HG03354 (cell line): ENCODE results near the gene HBP1.

Experiments
- ATAC-seq: cut with Tn5 transposase; IDR thresholded peaks from one replicate; pipeline ENCODE4 v1.9.1; 2021; ENCODE audit warnings: mild to moderate bottlenecking; ENCODE audit not compliant: unreplicated experiment, poor library complexity, severe bottlenecking

The HBP1 gene

DNA sequence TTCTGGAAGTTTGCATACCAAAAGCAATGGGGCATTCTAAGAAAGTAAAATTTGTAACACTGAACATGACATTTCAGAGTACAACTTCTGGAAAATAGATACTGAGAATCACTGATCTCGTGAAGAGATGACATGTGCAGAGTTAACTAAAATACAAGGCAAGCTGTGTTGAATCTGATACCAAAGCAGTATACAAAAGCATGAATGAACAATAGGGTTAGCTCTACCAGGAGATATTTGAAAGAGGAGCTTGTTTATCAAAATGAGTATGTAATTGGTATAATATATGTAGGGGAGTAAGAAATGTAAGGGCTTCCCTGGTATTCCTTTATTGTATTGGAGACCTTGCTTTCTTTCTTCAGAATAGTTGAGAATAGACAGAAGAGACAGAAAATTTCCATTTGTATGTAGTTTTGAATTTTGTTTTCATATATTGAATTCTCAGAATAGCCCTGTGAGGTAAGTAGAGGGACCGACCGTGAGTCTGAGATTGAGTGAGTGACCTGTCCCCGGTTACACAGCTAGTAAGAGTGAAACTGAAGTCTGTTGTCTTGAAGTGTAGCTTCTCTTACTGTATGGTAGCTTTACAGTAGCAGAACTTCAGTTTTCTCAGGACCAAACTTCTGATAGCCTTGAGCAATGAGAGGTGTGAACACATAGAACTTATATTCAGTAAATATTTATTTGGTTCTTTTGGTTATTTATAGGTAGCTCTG lies 5.0 kb downstream of the HBP1 start:
- ATAC-seq, result peak; percentile 46

DNA sequence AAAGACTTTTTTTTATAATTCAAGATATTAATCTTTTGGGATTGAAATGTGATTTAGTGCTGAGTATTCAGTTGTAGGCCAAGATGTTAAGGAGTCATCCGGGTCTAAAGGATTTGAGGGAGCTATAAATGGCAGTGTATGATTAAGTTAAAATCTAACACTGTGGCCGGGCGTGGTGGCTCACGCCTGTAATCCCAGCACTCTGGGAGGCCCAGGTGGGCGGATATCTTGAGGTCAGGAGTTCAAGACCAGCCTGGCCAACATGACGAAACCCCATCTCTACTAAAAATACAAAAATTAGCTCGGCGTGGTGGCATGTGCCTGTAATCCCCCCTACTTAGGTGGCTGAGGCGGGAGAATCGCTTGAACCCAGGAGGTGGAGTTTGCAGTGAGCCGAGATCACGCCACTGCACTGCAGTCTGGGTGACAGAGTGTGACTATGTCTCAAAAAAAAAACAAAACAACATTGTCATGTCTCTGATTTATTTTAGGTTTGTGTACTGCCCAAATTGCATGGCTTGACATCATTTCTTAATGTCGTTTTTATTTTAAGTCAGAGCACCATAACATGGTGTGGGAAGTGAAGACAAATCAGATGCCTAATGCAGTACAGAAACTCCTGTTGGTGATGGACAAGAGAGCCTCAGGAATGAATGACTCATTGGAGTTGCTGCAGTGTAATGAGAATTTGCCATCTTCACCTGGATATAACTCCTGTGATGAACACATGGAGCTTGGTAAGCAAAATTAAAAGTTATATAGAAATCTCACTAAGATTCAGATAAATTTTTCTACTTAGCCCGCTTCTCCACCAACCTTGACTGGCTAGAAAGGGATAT lies 10.7 kb downstream of the HBP1 start:
- no peak for ATAC-seq

DNA sequence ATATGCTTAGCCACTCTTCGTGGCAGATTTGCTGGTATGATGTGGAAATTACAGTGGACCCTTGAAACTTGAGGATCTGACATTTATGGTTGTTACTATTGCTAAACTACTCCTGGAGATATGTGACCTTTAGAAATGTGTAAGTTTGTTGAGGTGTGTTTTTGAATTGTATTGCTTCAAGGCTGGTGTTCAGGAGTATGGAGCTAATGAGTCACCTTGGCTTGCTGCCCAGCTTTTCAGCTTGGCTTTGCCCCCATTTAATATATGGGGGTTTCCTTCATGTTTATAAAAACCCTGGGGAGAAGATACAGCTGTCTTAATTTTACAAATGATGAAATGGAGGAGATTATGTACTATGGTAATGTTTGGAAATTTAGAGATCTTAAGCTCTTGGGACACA lies 11.6 kb downstream of the HBP1 start:
- ATAC-seq, result no peak

DNA sequence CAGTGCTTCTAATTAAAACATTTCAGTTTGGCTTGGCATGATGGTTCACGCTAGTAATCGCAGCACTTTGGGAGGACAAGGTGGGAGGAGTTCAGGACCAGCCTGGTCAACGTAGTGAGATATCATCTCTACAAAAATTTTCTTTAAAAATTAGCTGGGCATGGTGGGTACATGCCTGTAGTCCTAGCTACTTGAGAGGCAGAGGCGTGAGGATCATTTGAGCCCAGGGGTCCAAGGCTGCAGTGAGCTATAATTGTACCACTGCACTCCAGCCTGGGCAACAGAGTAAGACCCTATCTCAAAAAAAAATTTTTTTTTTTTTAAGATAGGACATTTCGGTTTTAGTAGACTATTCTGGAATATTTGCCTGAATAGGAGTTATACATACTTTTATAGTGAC lies 12.4 kb downstream of the HBP1 start:
- no peak for ATAC-seq

- no peak for ATAC-seq
Measured at GRCh38 chr7:107185716-107186115, 16.9 kb downstream of the HBP1 start.

- no peak for ATAC-seq
Measured at GRCh38 chr7:107186240-107186639, 17.4 kb downstream of the HBP1 start.

- no peak for ATAC-seq
Measured at GRCh38 chr7:107187774-107188173, 19.0 kb downstream of the HBP1 start.

DNA sequence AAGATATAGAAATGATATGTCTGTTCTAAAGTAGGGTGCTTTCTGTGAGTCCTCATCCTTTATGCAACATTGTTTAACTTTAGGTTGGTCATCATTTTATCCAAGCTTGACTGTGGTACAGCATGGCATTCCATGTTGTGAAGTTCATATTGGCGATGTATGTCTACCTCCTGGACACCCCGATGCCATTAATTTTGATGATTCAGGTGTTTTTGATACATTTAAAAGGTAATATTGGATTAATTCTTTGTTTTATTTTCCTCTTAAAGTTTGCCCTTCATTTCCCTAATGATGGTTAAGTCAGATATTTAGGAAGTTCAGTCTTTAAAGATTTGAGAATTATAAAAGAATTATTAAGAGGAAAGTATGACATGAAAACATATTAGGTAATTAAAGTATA lies 21.3 kb downstream of the HBP1 start:
- no peak for ATAC-seq

- ATAC-seq, result no peak
Measured at GRCh38 chr7:107194052-107194451, 25.2 kb downstream of the HBP1 start.

DNA sequence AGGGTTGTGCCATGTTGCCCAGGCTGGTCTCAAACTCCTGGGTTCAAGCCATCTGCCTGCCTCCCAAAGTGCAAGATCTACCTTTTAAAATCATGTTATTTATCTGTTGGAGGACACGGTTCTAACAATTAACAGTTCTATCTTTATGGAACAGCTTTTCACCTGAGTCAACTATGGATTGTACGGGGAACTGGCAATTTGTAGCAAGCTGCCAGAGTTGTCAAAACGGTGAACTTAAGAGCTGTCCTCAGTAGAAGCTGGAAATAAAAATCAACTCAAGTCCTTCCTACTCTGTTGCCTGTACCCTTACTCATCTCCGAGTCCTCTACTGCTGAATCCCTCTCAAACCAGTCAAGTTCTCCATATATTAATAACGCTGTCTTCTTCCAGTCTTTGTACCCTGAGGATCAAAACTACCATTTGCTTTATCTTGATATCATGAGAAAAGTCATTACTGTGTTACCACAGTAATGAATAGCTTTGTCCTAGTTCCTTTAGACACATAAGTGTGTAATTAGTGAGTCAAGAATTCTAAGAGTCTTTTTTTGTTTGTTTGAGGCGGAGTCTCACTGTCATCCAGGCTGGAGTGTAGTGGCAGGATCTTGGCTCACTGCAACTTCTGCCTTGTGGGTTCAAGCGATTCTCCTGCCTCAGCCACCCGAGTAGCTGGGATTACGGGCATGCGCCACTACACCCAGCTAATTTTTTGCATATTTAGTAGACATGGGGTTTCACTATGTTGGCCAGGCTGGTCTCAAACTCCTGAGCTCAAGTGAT lies 28.2 kb downstream of the HBP1 start:
- ATAC-seq, result no peak

DNA sequence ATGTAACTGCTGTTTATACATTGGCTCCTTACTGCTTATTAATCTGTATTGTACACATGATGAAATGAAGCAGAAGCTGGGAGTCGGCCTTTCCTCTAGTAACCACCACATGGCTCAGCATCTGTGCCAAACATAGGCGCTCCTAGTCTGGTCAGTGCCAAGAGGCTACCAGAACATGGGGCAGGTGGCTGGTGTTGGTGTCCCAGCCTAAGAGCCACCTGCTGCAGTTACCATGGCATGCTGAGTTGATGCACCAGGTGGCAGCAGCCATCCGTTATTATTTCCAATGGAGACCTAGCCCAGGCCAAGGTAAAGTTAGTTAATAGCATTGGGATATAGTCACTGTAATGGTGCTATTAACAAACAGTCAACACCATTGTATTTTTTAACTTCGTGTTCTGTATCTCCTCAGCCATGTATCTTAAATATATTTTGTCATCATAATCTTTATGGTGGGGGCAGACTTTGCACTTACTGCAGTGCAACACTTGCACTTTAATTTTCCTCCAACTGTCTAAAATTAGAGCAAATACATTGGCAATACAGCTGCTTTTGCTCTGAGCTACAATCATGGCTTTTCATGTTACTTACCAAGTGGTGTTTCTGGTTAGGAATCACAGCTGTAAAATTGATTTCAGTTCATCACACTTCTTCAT lies 33.1 kb downstream of the HBP1 start:
- ATAC-seq, result peak; percentile 85

- no peak for ATAC-seq
Measured at GRCh38 chr7:107203607-107204006, 34.8 kb downstream of the HBP1 start.

DNA sequence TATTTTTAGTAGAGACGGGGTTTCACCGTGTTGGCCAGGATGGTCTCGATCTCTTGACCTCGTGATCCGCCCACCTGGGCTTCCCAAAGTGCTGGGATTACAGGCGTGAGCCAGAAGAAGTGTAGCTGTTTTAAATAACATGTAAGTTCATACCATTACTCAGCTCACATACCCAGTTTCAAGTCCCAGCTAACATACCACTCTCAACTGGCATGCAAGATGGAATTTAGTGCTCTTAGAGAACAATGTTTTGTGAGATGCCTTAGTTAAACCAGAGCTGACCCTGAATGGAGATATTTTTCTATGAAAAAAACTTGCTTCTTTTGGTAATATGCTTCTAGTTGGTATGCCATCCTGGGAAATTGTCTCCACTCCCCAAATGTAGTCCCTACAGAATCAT lies 37.3 kb downstream of the HBP1 start:
- no peak for ATAC-seq

DNA sequence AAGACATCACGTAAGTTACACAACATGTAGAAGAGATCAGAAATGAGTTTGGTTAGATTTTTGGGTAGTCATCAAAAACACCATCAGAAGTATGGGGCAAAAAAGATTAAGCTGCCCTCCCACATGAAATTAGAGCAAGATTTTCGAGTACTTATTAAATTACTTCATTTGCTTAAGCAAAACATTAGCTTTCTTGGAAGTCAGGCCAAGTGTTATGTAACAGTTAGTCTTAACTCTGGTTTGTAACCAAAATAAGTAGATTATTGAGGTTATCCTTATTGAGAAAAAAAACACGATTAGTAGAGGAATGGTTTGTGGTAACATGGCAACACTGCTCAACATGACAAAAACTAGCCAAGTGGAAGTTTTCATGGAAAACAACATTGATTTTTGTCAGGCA lies 37.9 kb downstream of the HBP1 start:
- ATAC-seq, result no peak

- no peak for ATAC-seq
Measured at GRCh38 chr7:107207459-107207858, 38.7 kb downstream of the HBP1 start.

DNA sequence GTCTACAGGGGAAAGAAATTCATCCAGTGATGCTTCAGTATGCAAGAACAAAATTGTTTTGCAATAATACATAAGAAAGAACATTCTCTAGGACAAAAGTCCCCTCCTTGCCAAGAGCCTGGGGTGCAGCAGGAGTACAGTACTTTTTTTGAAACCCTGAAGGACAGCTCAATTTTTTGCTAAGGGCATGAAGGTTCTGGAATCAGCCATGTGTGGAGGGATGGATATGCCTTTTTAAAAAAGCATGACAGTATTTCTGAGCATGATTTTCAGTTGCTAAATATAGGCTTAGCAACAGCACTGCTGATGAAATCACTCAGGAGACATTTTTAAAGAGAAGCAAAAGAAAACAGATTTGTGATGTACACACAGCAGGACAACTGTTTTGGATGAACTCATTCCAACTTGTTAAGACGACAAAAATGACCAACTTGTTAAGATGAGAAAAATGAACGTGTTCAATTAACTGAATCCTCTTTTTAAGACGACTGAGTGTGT lies 39.3 kb downstream of the HBP1 start:
- ATAC-seq, result no peak

GRCh38 chr7:107208563-107208962 lies 39.8 kb downstream of the HBP1 start:
- no peak for ATAC-seq

GRCh38 chr7:107209565-107209964 lies 40.8 kb downstream of the HBP1 start:
- no peak for ATAC-seq

DNA sequence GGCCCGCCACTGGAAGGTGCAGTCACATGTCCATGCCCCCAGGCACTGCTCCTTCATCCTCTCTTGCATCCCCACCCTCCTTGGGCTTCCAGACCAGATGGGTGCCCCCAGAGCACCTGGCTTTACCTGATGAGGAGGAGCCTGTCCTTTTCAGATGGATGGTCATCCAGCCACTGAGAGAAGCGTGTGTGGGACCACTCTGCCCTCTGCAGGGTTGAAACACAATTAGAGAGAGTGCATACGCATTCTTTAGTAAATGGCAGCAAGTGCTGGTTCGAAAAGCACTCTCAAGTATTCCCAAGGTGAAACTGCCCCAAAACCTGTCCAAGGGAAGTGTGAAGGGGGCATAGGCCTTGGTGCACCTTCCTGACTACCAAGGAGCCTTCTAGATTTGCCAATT lies 41.6 kb downstream of the HBP1 start:
- ATAC-seq, result no peak

GRCh38 chr7:107212725-107213124 lies 43.9 kb downstream of the HBP1 start:
- ATAC-seq, result no peak
